HG03280 (cell line): ENCODE results near the gene NKAIN2.
A peak's percentile ranks its signal among the peaks of the same experiment; 100 is the strongest.

Experiments
- ATAC-seq: cut with Tn5 transposase; IDR thresholded peaks from one replicate; pipeline ENCODE4 v1.9.1; 2021; ENCODE audit warnings: mild to moderate bottlenecking, moderate library complexity; ENCODE audit not compliant: unreplicated experiment

NKAIN2 gene

DNA sequence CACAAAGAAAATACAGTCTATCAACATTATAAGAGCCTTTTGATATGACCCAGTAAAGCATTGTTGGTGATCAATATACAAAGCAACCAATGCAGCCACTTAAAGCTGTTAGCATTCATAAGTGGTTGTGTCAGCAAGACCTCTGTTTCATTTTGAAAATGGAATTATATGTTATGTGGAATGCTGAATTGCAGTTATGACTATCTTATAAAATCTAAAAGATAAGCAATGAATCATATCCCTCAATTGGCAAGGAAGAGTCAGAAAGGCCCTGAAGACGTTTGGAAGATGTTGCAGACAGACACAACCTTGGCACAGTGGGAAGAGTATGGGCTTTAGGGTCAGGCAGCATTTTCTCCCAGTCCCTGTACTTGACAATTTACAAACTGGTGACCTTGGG, 1064.8 kb downstream of the NKAIN2 start:
- no peak for ATAC-seq

DNA sequence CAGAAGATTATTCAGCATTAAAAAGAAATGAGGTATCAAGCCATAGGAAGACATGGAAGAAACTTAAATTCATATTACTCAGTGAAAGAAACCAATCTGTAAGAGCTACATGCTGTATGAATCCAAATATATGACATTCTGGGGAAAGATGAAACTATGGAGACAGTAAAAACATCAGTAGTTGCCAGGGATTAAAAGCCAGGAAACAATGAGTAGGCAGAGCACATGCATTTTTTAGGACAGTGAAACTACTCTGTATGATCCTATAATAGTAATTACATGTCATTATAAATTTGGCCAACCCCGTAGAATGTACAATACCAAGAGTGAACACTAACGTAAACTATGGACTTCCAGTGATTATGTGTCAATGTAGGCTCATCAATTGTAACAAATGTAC, 1065.8 kb downstream of the NKAIN2 start:
- no peak for ATAC-seq

GRCh38 chr6:124870611-124871459, 1067.2 kb downstream of the NKAIN2 start:
- no peak for ATAC-seq

DNA sequence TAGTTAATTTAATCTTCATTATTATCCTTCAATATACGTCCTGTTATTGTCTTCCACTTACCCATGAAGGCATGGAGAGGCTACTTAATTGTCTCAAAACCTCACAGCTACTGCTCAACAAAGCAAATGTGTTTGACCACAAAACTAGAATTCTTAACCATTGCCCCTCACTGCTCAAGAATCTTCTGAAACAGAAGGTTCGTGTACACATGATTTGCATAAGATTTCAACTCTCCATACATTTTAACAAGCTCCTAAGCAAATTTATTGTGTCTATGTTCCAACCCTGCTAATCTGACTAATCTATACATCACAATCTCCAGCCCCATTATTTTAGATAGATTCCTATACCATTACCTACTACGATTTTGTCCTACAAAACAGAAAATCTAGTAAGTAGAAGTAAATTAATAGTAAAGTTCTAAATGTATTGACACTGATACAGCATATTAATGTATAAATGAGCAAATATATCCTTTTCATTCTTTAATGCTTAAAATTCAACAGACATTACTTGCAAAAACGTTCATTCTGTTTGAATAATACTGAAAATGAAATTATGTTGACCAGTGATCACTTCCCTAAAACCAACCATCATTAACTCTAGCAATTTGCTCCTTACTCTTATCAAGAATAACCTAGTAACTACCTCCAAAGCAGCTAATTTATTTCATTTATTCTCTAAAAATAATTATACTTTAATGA, 1068.8 kb downstream of the NKAIN2 start:
- ATAC-seq, result peak; percentile 58

- peak; percentile 18 for ATAC-seq
Measured at GRCh38 chr6:124873066-124873410, 1069.4 kb downstream of the NKAIN2 start.
